GM21528 (cell line): Measurements from ENCODE around the gene AMPD2.

Experiments
- ATAC-seq: cut with Tn5 transposase; IDR thresholded peaks from one replicate; pipeline ENCODE4 v1.9.1; 2021; ENCODE audit warnings: mild to moderate bottlenecking, moderate library complexity; ENCODE audit not compliant: unreplicated experiment, low FRiP score

AMPD2 gene

GRCh38 chr1:109629372-109630030, 9.9 kb downstream of the AMPD2 start:
- ATAC-seq = no peak

- ATAC-seq = no peak
Measured at GRCh38 chr1:109630081-109630897, 10.7 kb downstream of the AMPD2 start.

DNA sequence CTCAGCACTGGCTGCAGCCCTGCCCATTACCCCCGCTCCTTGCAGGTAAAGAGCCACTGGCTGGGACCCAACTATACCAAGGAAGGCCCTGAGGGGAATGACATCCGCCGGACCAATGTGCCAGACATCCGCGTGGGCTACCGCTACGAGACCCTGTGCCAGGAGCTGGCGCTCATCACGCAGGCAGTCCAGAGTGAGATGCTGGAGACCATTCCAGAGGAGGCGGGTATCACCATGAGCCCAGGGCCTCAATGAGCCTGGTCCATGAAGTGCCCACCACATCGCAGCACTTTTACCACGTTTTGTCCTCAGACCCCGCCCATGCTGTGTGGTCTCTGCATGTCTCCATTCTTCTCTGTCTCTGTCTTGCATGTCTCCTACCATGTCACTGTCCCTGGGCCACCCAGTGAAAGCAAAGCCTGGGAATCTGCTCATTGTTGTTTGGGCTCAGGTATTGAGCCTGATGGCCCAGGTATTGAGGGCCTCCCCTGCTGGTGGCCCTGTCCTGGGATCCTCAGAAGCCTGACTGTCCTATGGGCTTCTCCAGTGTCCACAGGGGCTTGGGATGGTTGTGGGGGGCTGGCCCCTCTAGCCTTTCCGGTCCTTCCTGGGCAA, 11.4 kb downstream of the AMPD2 start:
- no peak for ATAC-seq

GRCh38 chr1:109631513-109632505, 12.2 kb downstream of the AMPD2 start:
- no peak for ATAC-seq

DNA sequence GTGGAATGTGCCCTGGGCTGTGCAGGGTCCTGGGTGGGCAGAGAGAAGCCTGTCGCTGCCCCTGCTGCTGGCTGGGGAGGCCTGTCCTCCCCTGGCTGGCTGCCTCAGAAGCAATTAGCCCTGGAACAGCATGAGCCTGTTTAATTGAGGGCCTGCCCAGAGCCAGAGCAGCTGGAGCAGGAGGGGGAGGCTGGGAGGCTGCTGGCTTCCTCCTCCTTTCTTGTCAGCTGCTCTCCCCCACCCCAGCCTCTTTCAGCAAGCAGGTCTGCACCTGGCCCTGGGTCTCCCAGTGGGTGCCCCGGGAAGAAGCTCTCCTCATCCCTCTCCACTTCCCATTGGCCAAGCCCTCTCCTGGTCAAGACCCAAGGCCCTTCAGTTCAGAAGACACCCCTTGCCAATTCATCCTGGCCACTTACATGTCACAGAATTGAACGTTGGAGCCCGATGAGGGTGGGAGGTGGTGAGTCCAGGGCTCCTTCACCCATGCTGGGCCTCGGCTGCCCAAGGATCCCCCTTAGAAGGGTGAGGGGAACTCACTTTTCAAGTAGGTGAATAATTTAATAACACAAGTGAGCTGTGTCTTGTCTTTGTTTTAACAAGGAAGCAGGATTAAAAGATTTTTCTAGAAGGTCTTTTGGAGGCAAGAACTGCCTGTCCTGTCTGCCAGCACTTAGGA, 13.2 kb downstream of the AMPD2 start:
- ATAC-seq = no peak

DNA sequence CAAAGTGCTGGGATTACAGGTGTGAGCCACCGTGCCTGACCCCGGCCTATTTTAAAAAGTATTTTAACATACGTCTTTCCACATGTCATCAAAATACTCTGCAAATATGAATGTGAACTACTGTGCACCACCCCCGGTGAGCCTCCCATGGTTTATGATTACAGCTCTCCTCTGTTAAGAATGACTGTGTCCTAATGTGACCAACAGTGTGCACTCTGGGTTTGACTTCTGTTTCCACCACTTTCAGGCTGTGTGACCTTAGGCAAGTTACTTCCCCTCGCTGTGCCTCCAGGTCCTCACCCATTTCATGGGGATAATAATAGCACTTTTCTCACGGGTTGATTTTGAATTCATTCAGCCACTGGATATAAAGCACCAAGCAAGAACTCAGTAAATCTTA, 14.7 kb downstream of the AMPD2 start:
- ATAC-seq = no peak

- ATAC-seq = no peak
Measured at GRCh38 chr1:109634771-109635750, 15.4 kb downstream of the AMPD2 start.

DNA sequence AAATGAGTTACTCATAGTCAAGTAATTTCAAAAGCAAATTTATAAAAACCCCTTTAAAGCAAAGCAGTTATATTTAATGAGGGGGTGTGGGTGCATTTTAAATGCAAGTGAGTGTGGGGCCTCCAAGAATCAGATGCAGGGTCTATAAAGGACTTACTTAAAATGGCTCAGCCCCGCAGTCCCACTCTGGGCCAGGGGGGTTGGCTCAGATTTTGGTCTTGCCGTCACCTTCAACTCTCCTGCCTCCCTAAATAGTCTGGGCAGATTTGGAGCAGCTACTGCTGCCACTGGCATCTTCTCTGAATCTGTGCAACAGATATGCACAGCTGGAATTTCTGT, 16.2 kb downstream of the AMPD2 start:
- no peak for ATAC-seq

DNA sequence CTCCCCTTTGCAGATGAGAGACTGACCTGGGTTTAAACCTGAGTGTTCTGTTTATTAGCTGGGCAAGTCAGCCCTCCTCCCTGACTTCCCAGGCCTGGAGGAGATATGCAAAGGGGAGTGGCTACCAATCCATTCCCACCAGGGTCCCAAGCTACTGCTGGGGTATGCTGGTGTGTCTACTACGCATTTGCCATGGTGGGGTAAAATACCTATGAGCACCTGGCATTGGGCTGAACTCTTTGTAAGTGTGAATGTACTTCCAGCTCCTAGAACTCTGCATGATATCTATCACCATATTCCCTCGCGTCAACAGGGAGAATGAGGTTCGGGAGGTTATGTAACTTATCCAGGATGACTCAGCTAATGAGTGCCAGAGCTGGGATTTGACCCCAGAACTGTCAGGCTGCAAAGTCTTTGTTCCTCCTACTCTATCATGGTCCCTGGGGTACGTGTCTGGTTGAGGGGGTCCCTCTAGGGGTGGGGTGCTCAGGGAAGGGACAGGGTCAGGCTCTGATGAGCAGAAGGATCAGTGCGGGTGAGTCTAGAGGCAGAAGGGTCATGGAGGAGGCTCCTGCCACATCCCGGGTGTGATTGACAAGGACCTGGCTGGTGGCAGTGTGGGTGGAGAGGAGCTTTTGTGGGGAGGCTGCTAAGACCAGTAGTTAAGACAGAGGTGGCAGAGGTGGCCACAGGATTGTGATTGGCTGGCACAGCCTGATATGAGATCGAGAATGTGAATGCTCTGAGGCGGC, 16.7 kb downstream of the AMPD2 start:
- no peak for ATAC-seq

- ATAC-seq = no peak
Measured at GRCh38 chr1:109637446-109637845, 17.8 kb downstream of the AMPD2 start.

- ATAC-seq = no peak
Measured at GRCh38 chr1:109639063-109639840, 19.6 kb downstream of the AMPD2 start.

GRCh38 chr1:109639841-109640184, 20.2 kb downstream of the AMPD2 start:
- no peak for ATAC-seq

DNA sequence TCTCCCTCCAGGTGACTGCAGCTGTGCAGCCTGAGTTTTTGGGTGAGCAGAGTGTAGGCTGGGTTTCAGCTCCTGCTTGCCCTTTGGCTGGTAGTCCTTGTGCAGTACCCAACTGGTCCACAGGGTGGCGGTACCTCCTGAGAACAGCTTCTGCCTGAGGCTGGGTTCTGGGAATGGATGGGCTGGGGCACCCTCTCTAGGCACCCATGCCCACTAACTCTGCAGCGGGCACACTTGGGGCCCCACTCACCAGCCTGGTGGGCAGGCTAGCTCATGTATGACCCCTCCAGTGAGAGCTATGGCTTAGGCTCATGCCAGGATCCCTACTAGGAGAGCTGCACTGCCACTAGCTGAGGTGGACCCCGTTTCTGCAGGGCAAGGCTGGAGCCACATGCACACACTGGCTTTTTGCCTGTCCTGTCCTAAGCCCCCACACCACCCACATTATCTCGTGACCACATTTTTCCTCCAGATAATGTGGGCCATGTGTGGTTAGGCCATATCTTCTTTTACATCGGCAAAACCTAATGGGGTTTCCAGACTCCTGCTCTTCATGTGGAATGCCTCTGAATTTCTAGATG, 20.7 kb downstream of the AMPD2 start:
- ATAC-seq = no peak

GRCh38 chr1:109641078-109641740, 21.6 kb downstream of the AMPD2 start:
- no peak for ATAC-seq

GRCh38 chr1:109641861-109642260, 22.2 kb downstream of the AMPD2 start:
- ATAC-seq = no peak

- no peak for ATAC-seq
Measured at GRCh38 chr1:109642626-109643025, 23.0 kb downstream of the AMPD2 start.
